HCT116 (cell line): ENCODE measurements around the gene YIF1B. TPM values are rescaled to one million over a fixed set of nuclear protein-coding genes. Genes with fewer than 3 reads are reported as not detected.

Source experiments
- ATAC-seq: fragments of 200-7000 bp; cut with Tn5 transposase; 2 replicates; pipeline ENCODE4 v1.9.1; 2020; ENCODE audit warnings: mild to moderate bottlenecking, moderate library complexity
- BruUV-seq: library from RNA; stranded (reverse); fragments of 400-500 nt; replicated peaks from 2 replicates; lab custom pipeline; 2021; lab: Mats Ljungman, UMichigan
- CTCF ChIA-PET: fragments of 300-600 bp; sonication (Branson Sonifier 250); formaldehyde crosslinking; loops from one replicate; lab custom pipeline; 2021; ENCODE audit warnings: antibody characterized with exemption; lab: Charles Lee
- POLR2A ChIA-PET: fragments of 300-600, 350-600 bp; sonication (Branson Sonifier 250); formaldehyde crosslinking; loops from one replicate; lab custom pipeline; 2021; ENCODE audit warnings: antibody characterized with exemption; lab: Charles Lee
- RAD21 ChIA-PET, 2 experiments: fragments of 300-600 bp; sonication (Branson Sonifier 250); formaldehyde crosslinking; loops; one replicate each; lab custom pipeline; 2023; ENCODE audit warnings: low total read pairs in 2 of 2; ENCODE audit not compliant: uncharacterized antibody in 2 of 2, unreplicated experiment in 2 of 2, low non-redundant PET in 1 of 2; lab: Charles Lee
- DNase-seq: peaks from one replicate; pipeline ENCODE4 v3.0.0-alpha.2; 2010; ENCODE audit warnings: low read depth, low spot score
- H2AFZ ChIP-seq: fragments of 200-600 bp; shearing (Covaris generic), sonication (generic); 2 replicates; pipeline ENCODE4 v1.6.1; 2017; ENCODE audit warnings: low read depth, mixed run types, mixed read lengths, antibody characterized with exemption, low read length; ENCODE audit not compliant: poor library complexity, severe bottlenecking
- H3K27ac ChIP-seq: 2 replicates; pipeline ENCODE4 v1.5.1; 2012; ENCODE audit warnings: low read depth, low read length
- H3K27me3 ChIP-seq: fragments of 200-600 bp; sonication (generic); 2 replicates; pipeline ENCODE4 v1.6.1; 2016; ENCODE audit warnings: mixed run types, low read length, mixed read lengths; ENCODE audit not compliant: insufficient read depth
- H3K36me3 ChIP-seq, 2 experiments: fragments of 200-500 bp in 1 of 2; fragments of 200-600 bp in 1 of 2; sonication (Bioruptor generic) in 1 of 2; sonication (generic) in 1 of 2; 2 replicates each; pipeline versions ENCODE4 v1.5.1 to v1.6.1; 2014 to 2016; ENCODE audit warnings: low read length in 2 of 2, inconsistent platforms in 1 of 2, mixed read lengths in 1 of 2, mixed run types in 1 of 2; ENCODE audit not compliant: insufficient read depth in 2 of 2, control insufficient read depth in 1 of 2
- H3K4me1 ChIP-seq, 2 experiments: fragments of 200-600 bp in 1 of 2; sonication (generic) in 1 of 2; 2 replicates each; pipeline versions ENCODE4 v1.5.1 to v1.6.1; 2012 to 2017; ENCODE audit warnings: low read length in 2 of 2, inconsistent platforms in 1 of 2, mild to moderate bottlenecking in 1 of 2, mixed read lengths in 1 of 2, mixed run types in 1 of 2, moderate library complexity in 1 of 2; ENCODE audit not compliant: insufficient read depth in 2 of 2, control insufficient read depth in 1 of 2
- H3K4me2 ChIP-seq: fragments of 200-600 bp; sonication (generic); 2 replicates; pipeline ENCODE4 v1.6.1; 2017; ENCODE audit warnings: mixed run types, low read length, mixed read lengths
- H3K4me3 ChIP-seq, 2 experiments: fragments of 200-600 bp in 1 of 2; sonication (generic) in 1 of 2; replicated peaks in 1 of 2; 2 replicates each; pipeline ENCODE4 v1.5.1; 2011 to 2016; ENCODE audit warnings: low read length in 2 of 2, control low read depth in 1 of 2, low read depth in 1 of 2, mild to moderate bottlenecking in 1 of 2, mixed read lengths in 1 of 2, mixed run types in 1 of 2
- H3K79me2 ChIP-seq: fragments of 200-600 bp; sonication (generic); 2 replicates; pipeline ENCODE4 v1.6.1; 2017; ENCODE audit warnings: mild to moderate bottlenecking, mixed run types, low read length, moderate library complexity, mixed read lengths; ENCODE audit not compliant: insufficient read depth
- H3K9ac ChIP-seq: fragments of 200-600 bp; sonication (generic); 2 replicates; pipeline ENCODE4 v1.6.1; 2016; ENCODE audit warnings: low read length, mixed read lengths
- H3K9me2 ChIP-seq: fragments of 200-600 bp; sonication (generic), shearing (Covaris generic); 2 replicates; pipeline ENCODE4 v1.6.1; 2017; ENCODE audit warnings: mixed run types, mild to moderate bottlenecking, moderate library complexity; ENCODE audit not compliant: insufficient read depth
- H3K9me3 ChIP-seq, 2 experiments: fragments of 200-500 bp in 1 of 2; fragments of 200-600 bp in 1 of 2; sonication (Bioruptor generic) in 1 of 2; sonication (generic) in 1 of 2; 2 replicates each; pipeline ENCODE4 v1.6.1; 2014 to 2017; ENCODE audit warnings: low read length in 2 of 2, mixed read lengths in 2 of 2, inconsistent platforms in 1 of 2, low read depth in 1 of 2, mild to moderate bottlenecking in 1 of 2, mixed run types in 1 of 2, moderate library complexity in 1 of 2; ENCODE audit not compliant: control insufficient read depth in 1 of 2, insufficient read depth in 1 of 2
- H4K20me1 ChIP-seq: fragments of 200-600 bp; sonication (generic), shearing (Covaris generic); 2 replicates; pipeline ENCODE4 v1.6.1; 2017; ENCODE audit warnings: mixed run types, mild to moderate bottlenecking, moderate library complexity; ENCODE audit not compliant: insufficient read depth
- CBX3 ChIP-seq: IDR thresholded peaks from 2 replicates; pipeline ENCODE4 v1.6.1; 2012; ENCODE audit warnings: low read depth
- CEBPB ChIP-seq: IDR thresholded peaks from 2 replicates; pipeline ENCODE4 v1.6.1; 2012; ENCODE audit warnings: low read depth
- ELF1 ChIP-seq: IDR thresholded peaks from 2 replicates; pipeline ENCODE4 v1.6.1; 2012; ENCODE audit warnings: low read depth, borderline replicate concordance
- EZH2 ChIP-seq: fragments of 200-600 bp; sonication (generic); IDR thresholded peaks from 2 replicates; pipeline ENCODE4 v1.6.1; 2017; ENCODE audit warnings: antibody characterized with exemption, mixed run types
- SRF ChIP-seq: IDR thresholded peaks from 2 replicates; pipeline ENCODE4 v1.6.1; 2012; ENCODE audit warnings: low read depth
- YY1 ChIP-seq: IDR thresholded peaks from 2 replicates; pipeline ENCODE4 v1.6.1; 2011; ENCODE audit warnings: low read length, low read depth, moderate library complexity, mild to moderate bottlenecking; ENCODE audit not compliant: insufficient replicate concordance; ENCODE audit errors: extremely low read depth
- intact Hi-C: fragments of 100-400 bp; cut with micrococcal nuclease; formaldehyde crosslinking; loops from 2 replicates; pipeline ENCODE4 v1.10.0; 2022
- total RNA-seq: library from RNA; stranded (reverse); gene quantifications from one replicate; pipeline ENCODE4 v1.2.1, GENCODE V29; 2021; ENCODE audit not compliant: unreplicated experiment
- TF ChIP-seq, protein P1 (sequence below): IDR thresholded peaks from 2 replicates; pipeline ENCODE4 v1.6.1; 2011; ENCODE audit warnings: mild to moderate bottlenecking, low read length, moderate library complexity; ENCODE audit not compliant: insufficient replicate concordance; ENCODE audit errors: extremely low read depth

Gene YIF1B
- total RNA-seq, 1 experiment from 2014 or later: 67.5 TPM

- no peak overlapping the region for H3K9ac ChIP-seq
- no peaks in the 10 kb centered on the region for H3K9me2 ChIP-seq
- CTCF ChIA-PET: interaction anchor here (0.6 kb wide), 1 partner anchor 52 kb away, joined by 3 read pairs; no protein-coding TSS in a partner anchor
- RAD21 ChIA-PET: no interaction called here
- no peaks in the 10 kb centered on the region for H3K36me3 ChIP-seq
- no peaks in the 10 kb centered on the region for H3K79me2 ChIP-seq
- ATAC-seq: no peak
- no peaks in the 10 kb centered on the region for H3K27me3 ChIP-seq
- H3K27ac ChIP-seq: no peak overlapping the region
- no peak overlapping the region for H3K4me2 ChIP-seq
- TF ChIP-seq CBX3 (no peak), ELF1 (no peak)
- DNase-seq: no peak
- intact Hi-C loops: no loop called here
- no TSS peak for BruUV-seq
- no peak overlapping the region for H2AFZ ChIP-seq
- peaks cover 0 to 12% of the 10 kb centered on the region in 2 experiments; a peak in 2 of 4 replicates for H3K4me1 ChIP-seq
- POLR2A ChIA-PET: no interaction called here
- no peak overlapping the region for H3K4me3 ChIP-seq
- no peaks in the 10 kb centered on the region for H3K9me3 ChIP-seq
- no peaks in the 10 kb centered on the region for H4K20me1 ChIP-seq
These were observed 35.1 kb upstream of the YIF1B start for GRCh38 chr19:38350883-38351282.

DNA sequence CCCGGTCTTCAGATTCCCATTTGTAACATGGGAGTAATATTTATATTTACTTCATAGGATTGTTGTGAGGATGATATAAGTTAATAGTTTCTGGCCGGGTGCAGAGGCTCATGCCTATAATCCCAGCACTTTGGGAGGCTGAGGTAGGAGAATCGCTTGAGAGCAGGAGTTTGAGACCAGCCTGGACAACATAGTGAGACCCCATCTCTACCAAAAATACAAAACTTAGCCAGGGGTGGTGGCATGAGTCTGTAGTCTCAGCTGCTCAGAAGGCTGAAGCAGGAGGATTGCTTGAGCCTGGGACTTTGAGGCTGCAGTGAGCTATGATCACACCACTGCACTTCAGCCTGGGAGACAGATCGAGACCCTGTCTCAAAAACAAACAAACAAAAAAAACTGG is 31.1 kb upstream of the YIF1B start:
- Histone ChIP-seq H3K27me3 (no peaks in the 10 kb centered on the region), H3K4me3 (no peak overlapping the region), H3K27ac (no peak overlapping the region), H3K79me2 (no peaks in the 10 kb centered on the region), H3K9me3 (no peaks in the 10 kb centered on the region), H3K9ac (no peak overlapping the region), H3K36me3 (no peaks in the 10 kb centered on the region; a peak in 1 of 4 replicates), H4K20me1 (no peaks in the 10 kb centered on the region), H3K4me1 (peaks cover 0 to 12% of the 10 kb centered on the region in 2 experiments; a peak in 2 of 4 replicates), H3K9me2 (no peaks in the 10 kb centered on the region)
- no peak for DNase-seq
- no peak for ATAC-seq
- ChIA-PET POLR2A (no interaction called here), RAD21 (no interaction called here)
- TF ChIP-seq EZH2 (no peak), CEBPB (no peak), SRF (no peak), YY1 (no peak)
- TF ChIP-seq, protein P1, sequence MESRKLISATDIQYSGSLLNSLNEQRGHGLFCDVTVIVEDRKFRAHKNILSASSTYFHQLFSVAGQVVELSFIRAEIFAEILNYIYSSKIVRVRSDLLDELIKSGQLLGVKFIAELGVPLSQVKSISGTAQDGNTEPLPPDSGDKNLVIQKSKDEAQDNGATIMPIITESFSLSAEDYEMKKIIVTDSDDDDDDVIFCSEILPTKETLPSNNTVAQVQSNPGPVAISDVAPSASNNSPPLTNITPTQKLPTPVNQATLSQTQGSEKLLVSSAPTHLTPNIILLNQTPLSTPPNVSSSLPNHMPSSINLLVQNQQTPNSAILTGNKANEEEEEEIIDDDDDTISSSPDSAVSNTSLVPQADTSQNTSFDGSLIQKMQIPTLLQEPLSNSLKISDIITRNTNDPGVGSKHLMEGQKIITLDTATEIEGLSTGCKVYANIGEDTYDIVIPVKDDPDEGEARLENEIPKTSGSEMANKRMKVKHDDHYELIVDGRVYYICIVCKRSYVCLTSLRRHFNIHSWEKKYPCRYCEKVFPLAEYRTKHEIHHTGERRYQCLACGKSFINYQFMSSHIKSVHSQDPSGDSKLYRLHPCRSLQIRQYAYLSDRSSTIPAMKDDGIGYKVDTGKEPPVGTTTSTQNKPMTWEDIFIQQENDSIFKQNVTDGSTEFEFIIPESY: no peak
- TF ChIP-seq, all 23 proteins: peak for 0
- H3K4me2 ChIP-seq: no peak overlapping the region
- BruUV-seq: no TSS peak
- CTCF ChIA-PET: no interaction called here
- intact Hi-C loops: no loop called here
- no peak overlapping the region for H2AFZ ChIP-seq
